K562 (cell line): ENCODE measurements around the gene WSCD2. TPM values are rescaled to one million over a fixed set of nuclear protein-coding genes. Genes with fewer than 3 reads are reported as not detected.
A peak's percentile ranks its signal among the peaks of the same experiment; 100 is the strongest.

Source experiments
- CREB1 ChIP-seq, 2 experiments: sonication (generic) in 1 of 2; formaldehyde crosslinking in 1 of 2; IDR thresholded peaks; 2 replicates each; pipeline versions ENCODE4 v1.6.1 to v1.8.0; 2012 to 2022; ENCODE audit warnings: inconsistent platforms in 1 of 2, mild to moderate bottlenecking in 1 of 2, missing genetic modification reagents in 1 of 2, moderate library complexity in 1 of 2
- ELF2 ChIP-seq: fragments of 250-450 bp; sonication (Bioruptor Pico); IDR thresholded peaks from 2 replicates; pipeline ENCODE4 v1.5.0; 2021; ENCODE audit warnings: mild to moderate bottlenecking
- ESRRA ChIP-seq: fragments of 450-650 bp; IDR thresholded peaks from 2 replicates; pipeline ENCODE4 v1.6.1; 2014; ENCODE audit warnings: low read depth, mild to moderate bottlenecking, moderate library complexity, borderline replicate concordance
- ETS2 ChIP-seq: IDR thresholded peaks from 2 replicates; pipeline ENCODE4 v1.6.1; 2016; ENCODE audit warnings: borderline replicate concordance, missing genetic modification characterization, mild to moderate bottlenecking, moderate library complexity, missing compliant biosample characterization; ENCODE audit not compliant: poor library complexity, severe bottlenecking
- FOSL1 ChIP-seq: fragments of 200-800 bp; sonication (Bioruptor generic); conservative IDR thresholded peaks from 2 replicates; pipeline ENCODE4 v1.6.1; 2016; ENCODE audit warnings: missing genetic modification characterization, missing compliant biosample characterization
- HDAC2 ChIP-seq: fragments of 450-650 bp; IDR thresholded peaks from 2 replicates; pipeline ENCODE4 v1.6.1; 2016; ENCODE audit warnings: mild to moderate bottlenecking
- HDGF ChIP-seq: fragments of 450-650 bp; IDR thresholded peaks from 2 replicates; pipeline ENCODE4 v1.6.1; 2016
- JUND ChIP-seq, 2 experiments: IDR thresholded peaks; 2 replicates in 1 of 2; 3 replicates in 1 of 2; pipeline ENCODE4 v1.6.1; 2011; ENCODE audit warnings: borderline replicate concordance in 2 of 2, low read depth in 2 of 2, low read length in 2 of 2, improper control_type of control experiment in 1 of 2, missing biosample characterization in 1 of 2, missing genetic modification characterization in 1 of 2, missing genetic modification reagents in 1 of 2
- NFE2L1 ChIP-seq: fragments of 450-650 bp; IDR thresholded peaks from 2 replicates; pipeline ENCODE4 v1.6.1; 2016; ENCODE audit warnings: missing genetic modification characterization, low read depth, mild to moderate bottlenecking, missing compliant biosample characterization, moderate library complexity, borderline replicate concordance
- POLR2AphosphoS2 ChIP-seq: IDR thresholded peaks from 2 replicates; pipeline ENCODE4 v1.6.1; 2012; ENCODE audit warnings: low read length, improper control_type of control experiment
- SIN3A ChIP-seq, 2 experiments: fragments of 150-350 bp in 1 of 2; IDR thresholded peaks; 2 replicates each; pipeline ENCODE4 v1.6.1; 2011 to 2016; ENCODE audit warnings: borderline replicate concordance in 2 of 2, low read depth in 2 of 2, low read length in 2 of 2, mild to moderate bottlenecking in 2 of 2, moderate library complexity in 2 of 2; ENCODE audit not compliant: control insufficient read depth in 1 of 2
- SMAD4 ChIP-seq: fragments of 250-450 bp; sonication (Bioruptor Pico); conservative IDR thresholded peaks from 2 replicates; pipeline ENCODE4 v1.8.0; 2021; ENCODE audit warnings: inconsistent platforms, mild to moderate bottlenecking, moderate library complexity
- SMARCA5 ChIP-seq: fragments of 450-650 bp; IDR thresholded peaks from 2 replicates; pipeline ENCODE4 v1.6.1; 2016
- SRSF1 ChIP-seq: fragments of 200-400 bp; formaldehyde crosslinking; IDR thresholded peaks from 2 replicates; pipeline ENCODE4 v1.6.1; 2017; ENCODE audit warnings: mild to moderate bottlenecking, low read depth, low read length, moderate library complexity
- STAG1 ChIP-seq: sonication (generic); formaldehyde crosslinking; IDR thresholded peaks from 2 replicates; pipeline ENCODE4 v1.5.0; 2020; ENCODE audit warnings: missing genetic modification reagents, borderline replicate concordance
- TEAD1 ChIP-seq, 2 experiments: fragments of 450-650 bp in 1 of 2; sonication (generic) in 1 of 2; formaldehyde crosslinking; IDR thresholded peaks; 2 replicates each; pipeline versions ENCODE4 v1.4.0 to v1.8.0; 2020 to 2022; ENCODE audit warnings: mild to moderate bottlenecking in 2 of 2, missing genetic modification reagents in 1 of 2
- TGIF2 ChIP-seq: sonication (generic); formaldehyde crosslinking; IDR thresholded peaks from 2 replicates; pipeline ENCODE4 v1.8.1; 2022; ENCODE audit warnings: mild to moderate bottlenecking, missing genetic modification reagents, moderate library complexity
- ZC3H4 ChIP-seq: sonication (generic); formaldehyde crosslinking; IDR thresholded peaks from 2 replicates; pipeline ENCODE4 v1.9.0; 2021; ENCODE audit warnings: missing genetic modification reagents, borderline replicate concordance
- ZKSCAN8 ChIP-seq: fragments of 200-800 bp; sonication (Bioruptor generic); IDR thresholded peaks from 2 replicates; pipeline ENCODE4 v1.6.1; 2016; ENCODE audit warnings: missing genetic modification characterization, missing compliant biosample characterization
- ZNF436 ChIP-seq: fragments of 250-450, 450-650 bp; sonication (Bioruptor Pico); formaldehyde crosslinking; IDR thresholded peaks from 2 replicates; pipeline ENCODE4 v1.7.0; 2020; ENCODE audit warnings: mild to moderate bottlenecking
- polyA plus RNA-seq, 8 experiments: library from polyadenylated mRNA; depleted of rRNA in 4 of 8; stranded (reverse) in 5 of 8; unstranded in 3 of 8; fragments of >200 nt; fragmentation: Nextera tagmentation in 2 of 8; fragmentation: Illumina TruSeq in 1 of 8; extraction: Ambion mirVana in 2 of 8; extraction: Trizol in 1 of 8; gene quantifications; 2 replicates each; pipeline versions ENCODE4 v1.2.1 to v1.2.3, GENCODE V29; 2011 to 2014; ENCODE audit warnings: inconsistent platforms in 1 of 8, missing spikeins in 1 of 8
- total RNA-seq, 7 experiments: library from RNA; depleted of rRNA in 6 of 7; stranded (reverse); fragments of >200 nt in 6 of 7; fragmentation: Illumina TruSeq in 2 of 7; extraction: Trizol in 2 of 7; gene quantifications; 2 replicates each; pipeline versions ENCODE4 v1.2.1 to v1.2.3, GENCODE V29; 2011 to 2021; ENCODE audit warnings: low replicate concordance in 1 of 7
- TF ChIP-seq, protein P1 (sequence below): fragments of 250-450 bp; sonication (Bioruptor Pico); IDR thresholded peaks from 2 replicates; pipeline ENCODE4 v1.4.0; 2020; ENCODE audit warnings: mild to moderate bottlenecking, moderate library complexity
- TF ChIP-seq, protein P2 (sequence below): fragments of 250-450 bp; sonication (Bioruptor Pico); IDR thresholded peaks from 2 replicates; pipeline ENCODE4 v1.8.0; 2021; ENCODE audit warnings: borderline replicate concordance, mild to moderate bottlenecking, moderate library complexity; ENCODE audit not compliant: poor library complexity, severe bottlenecking
- TF ChIP-seq, protein P3 (sequence below): fragments of 250-450 bp; sonication (Bioruptor Pico); IDR thresholded peaks from 2 replicates; pipeline ENCODE4 v1.4.0; 2020; ENCODE audit warnings: mild to moderate bottlenecking

The WSCD2 gene
- total and polyA plus RNA-seq, 9 of the 15 experiments (the other 6 are each of a cell fraction or from before 2014, with no cell fraction given) = 0.72 to 14.1 (median 4.0) TPM

DNA sequence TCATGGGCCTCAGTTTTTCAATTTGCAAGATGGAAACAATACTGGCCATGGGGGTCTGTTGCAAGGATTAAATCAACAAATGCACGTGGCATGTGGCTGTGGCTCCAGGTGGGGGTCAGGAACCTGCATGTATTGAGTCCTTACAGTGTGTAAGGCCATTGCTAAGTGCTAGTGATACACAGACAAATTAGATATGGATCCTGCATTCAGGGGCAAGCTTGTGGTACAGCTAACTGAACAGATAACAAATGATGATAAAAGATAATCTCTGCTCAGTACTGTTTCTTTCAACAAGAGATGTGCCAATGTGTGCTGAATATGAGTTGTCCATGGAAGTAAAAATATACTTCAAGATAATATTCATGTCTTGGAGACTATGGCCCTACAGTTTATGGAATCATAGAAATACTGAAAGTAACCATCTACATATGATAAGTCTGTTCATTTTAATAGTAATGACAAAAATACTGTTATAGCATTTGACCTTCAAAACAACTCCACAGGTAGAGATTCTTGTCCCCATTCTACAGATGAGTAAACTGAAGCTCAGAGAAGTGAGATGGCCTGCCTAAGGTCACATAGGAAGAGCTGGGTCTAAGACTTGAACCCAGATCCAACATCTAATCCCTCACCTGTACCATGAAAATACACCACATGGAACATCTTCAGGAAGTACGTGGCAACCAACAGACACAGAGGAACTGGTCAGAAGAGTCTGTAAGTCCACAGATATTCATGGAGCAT lies 7.2 kb upstream of the WSCD2 start (continued):
- TF ChIP-seq TGIF2 (CRISPR knock-in tag) (no peak), SIN3A (IDR thresholded peaks at IDR 0.05; ENCODE audit: borderline replicate concordance in 2 of 2, control insufficient read depth in 1 of 2, low read depth in 2 of 2, low read length in 2 of 2) (no peak), POLR2AphosphoS2 (no peak), SMARCA5 (peak; percentile 67; the same call in 1 of the 2 replicates), ZNF436 (no peak), STAG1 (no peak), HDAC2 (peak; percentile 68; the same call in 1 of the 2 replicates), ZC3H4 (CRISPR knock-in tag) (no peak), HDGF (0 out of 2 replicates have a peak, but pooled peaks have one; percentile 53), NFE2L1 (tag) (no peak), ETS2 (tag) (no peak), SRSF1 (no peak), ZKSCAN8 (0 out of 2 replicates have a peak, but pooled peaks have one; percentile 0), FOSL1 (tag) (no peak), JUND (IDR thresholded peaks at IDR 0.05; ENCODE audit: borderline replicate concordance, low read depth, low read length) (no peak), JUND (tag; IDR thresholded peaks at IDR 0.05; ENCODE audit: borderline replicate concordance, low read depth, low read length) (0 out of 3 replicates have a peak, but pooled peaks have one; percentile 34), ESRRA (peak; percentile 91), TEAD1 (CRISPR knock-in tag; IDR thresholded peaks at IDR 0.05) (0 out of 4 replicates have a peak, but pooled peaks of 1 of the 2 experiments have one; percentile 19), ELF2 (0 out of 2 replicates have a peak, but pooled peaks have one; percentile 16), CREB1 (IDR thresholded peaks at IDR 0.05) (no peak), CREB1 (CRISPR knock-in tag; IDR thresholded peaks at IDR 0.05) (no peak), SMAD4 (no peak)
- TF ChIP-seq, protein P1, sequence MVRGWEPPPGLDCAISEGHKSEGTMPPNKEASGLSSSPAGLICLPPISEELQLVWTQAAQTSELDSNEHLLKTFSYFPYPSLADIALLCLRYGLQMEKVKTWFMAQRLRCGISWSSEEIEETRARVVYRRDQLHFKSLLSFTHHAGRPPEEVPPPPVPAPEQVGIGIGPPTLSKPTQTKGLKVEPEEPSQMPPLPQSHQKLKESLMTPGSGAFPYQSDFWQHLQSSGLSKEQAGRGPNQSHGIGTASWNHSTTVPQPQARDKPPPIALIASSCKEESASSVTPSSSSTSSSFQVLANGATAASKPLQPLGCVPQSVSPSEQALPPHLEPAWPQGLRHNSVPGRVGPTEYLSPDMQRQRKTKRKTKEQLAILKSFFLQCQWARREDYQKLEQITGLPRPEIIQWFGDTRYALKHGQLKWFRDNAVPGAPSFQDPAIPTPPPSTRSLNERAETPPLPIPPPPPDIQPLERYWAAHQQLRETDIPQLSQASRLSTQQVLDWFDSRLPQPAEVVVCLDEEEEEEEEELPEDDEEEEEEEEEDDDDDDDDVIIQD = no peak
- TF ChIP-seq, protein P2, sequence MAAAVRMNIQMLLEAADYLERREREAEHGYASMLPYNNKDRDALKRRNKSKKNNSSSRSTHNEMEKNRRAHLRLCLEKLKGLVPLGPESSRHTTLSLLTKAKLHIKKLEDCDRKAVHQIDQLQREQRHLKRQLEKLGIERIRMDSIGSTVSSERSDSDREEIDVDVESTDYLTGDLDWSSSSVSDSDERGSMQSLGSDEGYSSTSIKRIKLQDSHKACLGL = no peak
- TF ChIP-seq, protein P3, sequence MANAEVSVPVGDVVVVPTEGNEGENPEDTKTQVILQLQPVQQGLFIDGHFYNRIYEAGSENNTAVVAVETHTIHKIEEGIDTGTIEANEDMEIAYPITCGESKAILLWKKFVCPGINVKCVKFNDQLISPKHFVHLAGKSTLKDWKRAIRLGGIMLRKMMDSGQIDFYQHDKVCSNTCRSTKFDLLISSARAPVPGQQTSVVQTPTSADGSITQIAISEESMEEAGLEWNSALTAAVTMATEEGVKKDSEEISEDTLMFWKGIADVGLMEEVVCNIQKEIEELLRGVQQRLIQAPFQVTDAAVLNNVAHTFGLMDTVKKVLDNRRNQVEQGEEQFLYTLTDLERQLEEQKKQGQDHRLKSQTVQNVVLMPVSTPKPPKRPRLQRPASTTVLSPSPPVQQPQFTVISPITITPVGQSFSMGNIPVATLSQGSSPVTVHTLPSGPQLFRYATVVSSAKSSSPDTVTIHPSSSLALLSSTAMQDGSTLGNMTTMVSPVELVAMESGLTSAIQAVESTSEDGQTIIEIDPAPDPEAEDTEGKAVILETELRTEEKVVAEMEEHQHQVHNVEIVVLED = 0 out of 2 replicates have a peak, but pooled peaks have one; percentile 24
